Left hindlimb (tissue), 1 donor: Measurements from ENCODE around the gene SYT1.

Experiments used
- DNase-seq: peaks from one replicate; pipeline ENCODE4 v3.0.0-alpha.2; 2018

Gene SYT1

DNA sequence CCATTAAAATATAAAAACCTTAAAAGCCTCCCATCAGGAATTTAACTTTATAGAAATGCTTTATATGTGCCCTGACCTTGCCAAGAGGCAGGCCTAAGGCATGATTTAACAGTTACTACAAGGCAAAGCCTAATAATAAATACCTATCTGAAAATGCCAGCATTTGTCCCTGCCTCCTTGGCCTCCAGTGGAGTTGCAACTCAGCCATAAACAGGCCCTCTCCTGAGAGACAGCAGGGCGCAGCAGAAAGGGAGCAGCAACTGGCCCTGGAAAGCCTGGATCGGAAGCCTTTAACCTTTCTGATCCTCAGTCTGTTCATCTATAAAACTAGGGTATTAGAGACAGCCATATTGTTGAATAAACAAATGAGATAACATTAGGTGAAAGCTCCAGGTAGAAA, 501.8 kb downstream of the SYT1 start:
- DNase-seq: no peak

DNA sequence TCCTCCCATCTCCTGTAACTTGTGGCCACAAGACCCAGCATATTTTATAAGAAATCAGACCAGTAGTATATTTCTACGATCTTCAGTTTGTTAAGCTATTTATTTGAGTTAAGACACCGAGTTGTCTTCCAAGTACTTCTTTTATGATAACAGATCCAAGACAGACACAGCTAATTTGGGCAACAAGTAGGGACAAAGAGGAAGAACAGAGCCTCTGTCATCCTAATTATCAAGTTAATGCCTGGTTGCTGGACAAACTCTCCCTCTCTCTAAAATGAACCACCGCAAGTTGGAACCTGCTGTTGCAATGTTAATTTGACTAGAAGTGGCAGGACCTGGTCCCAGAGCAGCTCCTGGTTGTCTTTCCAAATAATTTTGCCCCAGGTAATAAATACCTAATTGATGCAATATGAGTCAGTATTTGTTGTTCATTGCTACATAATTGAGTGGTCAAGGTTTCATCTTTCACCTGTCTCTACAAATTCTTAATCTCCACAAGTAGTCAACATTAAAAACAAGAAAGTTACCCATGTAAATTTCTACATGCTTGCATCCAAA, 502.5 kb downstream of the SYT1 start:
- DNase-seq: no peak

DNA sequence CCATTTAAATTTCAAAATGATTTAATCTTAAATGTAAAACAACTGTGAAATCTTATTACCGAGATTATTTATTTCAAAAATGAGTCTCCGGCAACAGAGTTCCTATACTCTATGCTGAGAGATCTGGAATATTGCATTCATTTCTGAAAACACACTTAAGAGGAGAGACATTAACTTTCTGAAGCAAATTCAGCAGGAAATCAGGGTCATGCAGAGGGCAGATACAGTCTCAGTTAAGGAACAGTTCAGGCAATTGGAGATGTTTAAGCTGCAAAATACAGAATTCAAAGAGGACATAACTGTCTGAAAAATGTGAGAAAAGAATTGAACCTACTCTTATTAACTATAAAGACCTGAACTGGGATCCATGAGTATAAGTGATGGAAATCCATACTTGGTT, 505.4 kb downstream of the SYT1 start:
- no peak for DNase-seq

DNA sequence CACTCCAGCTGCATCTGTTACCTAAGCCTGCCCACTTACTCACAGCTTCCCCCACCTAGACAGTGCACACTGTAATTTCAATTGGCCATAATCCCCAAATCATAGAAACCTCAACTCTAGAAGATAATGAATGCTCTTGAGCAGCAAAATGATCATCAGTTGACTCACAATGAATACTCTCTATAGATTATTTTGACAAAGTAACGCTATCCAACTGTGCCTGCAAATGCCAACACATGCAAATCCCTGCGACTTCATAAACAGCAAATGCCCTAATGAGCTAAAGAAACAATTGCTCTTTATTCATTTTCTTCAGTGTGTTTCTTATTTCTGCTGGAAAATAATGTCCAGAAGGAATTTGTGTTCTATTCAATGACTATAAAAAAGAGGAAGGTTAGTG, 506.7 kb downstream of the SYT1 start:
- no peak for DNase-seq

DNA sequence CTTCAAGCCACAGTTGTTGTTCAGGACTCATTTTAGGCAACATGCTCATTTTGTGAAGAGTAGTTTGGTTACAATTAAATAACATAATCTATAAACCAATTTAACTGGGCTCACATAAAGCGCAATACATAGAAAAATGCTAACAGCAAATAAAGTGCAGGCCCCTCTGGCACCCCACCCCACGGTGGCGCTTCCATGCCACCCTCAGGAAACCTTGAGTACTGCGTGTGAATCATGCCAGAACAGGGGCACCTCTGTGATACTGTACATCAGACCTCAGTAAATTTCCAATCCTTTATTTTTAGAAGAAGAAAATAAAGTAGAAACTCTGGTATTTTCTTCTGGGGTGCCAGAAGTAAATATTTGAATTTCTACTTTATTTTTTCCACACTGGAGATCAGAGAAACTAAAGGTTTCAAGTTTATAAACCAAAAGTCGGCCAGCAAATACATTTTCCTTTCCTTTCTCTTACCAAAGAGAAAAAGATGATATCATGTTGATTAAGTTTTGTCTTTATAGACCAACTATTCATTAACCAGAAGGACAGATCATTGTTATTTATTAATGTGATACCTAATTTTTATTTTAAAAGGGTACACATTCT, 509.4 kb downstream of the SYT1 start:
- DNase-seq: peak; percentile 34

DNA sequence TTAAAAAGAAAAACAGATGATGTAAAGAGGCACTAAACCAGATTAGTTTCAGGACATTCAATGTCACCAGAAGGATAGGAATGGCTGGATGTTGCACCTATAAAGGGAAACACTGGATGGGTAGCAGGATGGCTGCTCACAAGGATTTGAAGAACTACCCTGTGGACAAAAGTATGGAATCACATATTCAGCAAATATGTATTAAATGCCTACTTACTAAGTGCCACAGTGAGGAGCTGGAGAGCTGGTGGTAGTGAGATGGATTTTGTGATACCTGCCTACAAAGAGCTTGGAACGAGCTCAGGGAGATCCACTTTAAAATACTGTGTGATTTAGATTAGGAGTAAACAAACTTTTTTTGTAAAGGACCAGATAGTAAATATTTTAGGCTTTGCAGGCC, 510.0 kb downstream of the SYT1 start:
- DNase-seq: no peak

DNA sequence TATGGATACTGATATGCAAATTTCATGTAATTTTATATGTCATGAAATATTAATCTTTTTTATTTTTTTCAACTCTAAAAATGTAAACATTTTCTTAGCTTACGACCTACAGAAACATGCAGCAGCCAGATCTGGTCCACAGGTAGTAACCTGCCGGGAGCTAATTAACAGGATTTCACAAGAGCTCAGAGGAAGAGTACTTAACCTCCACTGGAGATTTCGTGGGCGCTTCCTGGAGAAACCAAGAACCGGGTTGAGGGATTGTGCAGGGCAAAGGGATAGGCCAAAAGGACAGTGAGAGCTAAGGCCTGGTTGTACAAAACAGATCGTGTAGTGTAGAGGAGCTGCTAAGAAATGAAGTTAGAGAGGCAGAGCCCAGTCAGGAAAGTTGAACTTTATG, 510.5 kb downstream of the SYT1 start:
- no peak for DNase-seq

DNA sequence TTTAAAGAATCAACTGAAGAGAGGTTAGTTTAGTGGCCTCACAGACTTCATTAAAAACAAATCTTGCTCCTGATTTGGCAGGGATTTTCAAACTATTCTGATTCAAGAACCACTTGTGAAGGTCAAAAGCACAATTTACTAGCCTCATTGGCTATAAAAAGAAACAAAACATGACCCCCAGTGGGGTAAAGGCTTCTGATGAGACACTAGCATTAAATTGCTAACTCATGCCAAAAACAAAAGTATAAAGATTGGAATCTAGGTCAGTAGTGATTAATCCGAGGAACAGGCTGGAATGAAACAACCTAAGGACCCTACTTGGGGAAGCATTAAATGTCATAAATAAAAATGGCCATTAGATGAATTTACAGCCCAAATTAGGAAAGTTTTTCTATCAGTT, 513.9 kb downstream of the SYT1 start:
- no peak for DNase-seq

DNA sequence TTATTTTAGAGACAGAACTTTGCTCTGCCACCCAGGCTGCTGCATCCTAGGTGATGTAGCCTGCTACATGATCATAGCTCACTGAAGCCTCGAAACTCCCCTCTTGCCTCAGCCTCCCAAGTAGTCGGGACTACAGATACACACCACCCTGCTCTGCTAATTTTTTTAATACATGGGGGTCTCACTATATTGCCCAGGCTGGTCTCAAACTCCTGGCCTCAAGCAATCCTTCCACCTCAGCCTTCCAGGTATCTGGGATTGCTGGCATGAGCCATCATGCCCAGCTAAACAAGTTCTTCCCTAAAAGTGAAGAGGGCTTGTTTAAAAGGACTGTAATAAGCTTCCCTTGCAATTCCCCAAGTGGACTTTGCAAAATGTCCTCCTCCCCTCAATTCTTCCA, 515.8 kb downstream of the SYT1 start:
- DNase-seq: no peak

DNA sequence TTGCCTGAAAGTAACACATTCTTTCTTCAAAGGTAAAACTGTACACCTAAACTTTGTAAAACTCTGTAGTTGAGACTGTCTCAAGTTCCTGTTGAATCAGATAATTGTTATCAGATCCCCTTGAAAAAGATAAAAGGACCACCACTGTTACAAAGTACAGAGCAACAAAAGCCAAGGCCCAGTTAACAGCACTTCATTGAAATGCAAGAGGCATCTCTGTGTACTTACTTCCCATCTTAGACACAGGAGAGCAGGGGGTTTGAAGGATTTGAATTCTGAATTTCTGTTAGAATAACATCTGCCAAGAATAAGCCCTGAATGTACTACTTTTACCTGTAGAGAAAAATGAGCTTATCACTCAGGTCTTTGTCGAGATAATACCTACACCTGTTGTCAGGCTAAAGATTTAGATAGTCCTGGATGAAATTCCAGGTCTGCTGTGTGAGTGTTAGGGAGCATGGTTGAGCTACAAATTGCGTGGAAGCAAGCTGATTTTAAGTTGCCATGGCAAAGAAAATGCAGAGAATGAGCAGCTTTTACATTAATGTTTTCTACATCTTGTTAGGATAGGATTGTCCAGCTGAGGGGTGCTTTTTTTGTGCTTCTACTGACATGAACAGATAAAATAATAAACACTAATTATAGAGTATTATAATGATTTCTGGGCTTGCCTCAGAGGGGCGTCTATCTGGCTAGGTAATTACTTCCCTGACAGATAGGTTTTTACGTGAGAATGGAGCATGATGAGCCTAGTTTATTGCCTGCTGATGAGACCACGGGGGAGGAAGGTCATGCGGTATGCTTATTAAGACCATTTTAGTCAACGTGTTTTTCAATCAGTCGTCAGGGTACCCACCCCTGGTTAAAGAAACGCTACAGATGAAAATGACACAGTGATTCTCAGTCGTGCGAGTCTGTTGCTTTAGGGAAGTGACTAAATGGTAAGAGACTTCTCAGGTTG, 517.0 kb downstream of the SYT1 start:
- DNase-seq: no peak

DNA sequence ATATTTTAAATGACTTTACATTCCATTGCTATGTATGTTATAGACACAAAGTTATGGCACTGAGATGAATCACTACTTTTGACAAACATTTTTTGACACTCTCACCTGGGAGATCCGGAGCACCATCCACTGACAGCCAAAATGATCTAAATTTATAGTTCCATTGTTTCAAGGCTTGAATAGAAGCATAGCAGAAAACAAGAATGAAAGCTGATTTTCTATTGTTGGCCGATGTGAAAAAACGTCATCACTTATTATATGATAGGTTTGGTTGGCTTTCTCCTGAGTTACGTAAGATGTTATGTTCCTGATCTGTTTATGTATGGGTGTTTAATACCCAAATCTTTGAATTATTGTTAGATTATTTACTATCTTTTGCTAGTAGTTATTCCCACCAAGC, 520.0 kb downstream of the SYT1 start:
- no peak for DNase-seq

DNA sequence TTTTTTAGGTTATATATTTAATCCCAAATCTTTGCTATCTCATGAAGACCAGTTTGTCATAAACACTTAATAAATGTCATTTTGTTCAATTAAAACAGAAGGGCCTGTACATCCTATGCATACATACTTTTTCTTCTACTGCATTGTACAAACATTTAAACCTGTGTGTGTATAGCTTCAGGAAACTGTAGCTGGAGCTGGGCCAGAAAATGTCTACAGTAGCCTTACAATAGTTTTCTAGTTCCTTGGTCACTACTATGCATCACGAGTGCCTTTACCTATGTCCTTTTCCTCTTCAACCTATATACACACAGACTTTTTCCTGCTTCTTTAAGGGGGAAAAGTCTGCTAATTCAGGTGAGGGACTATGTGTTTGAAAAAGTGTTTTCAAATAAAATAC, 523.4 kb downstream of the SYT1 start:
- no peak for DNase-seq

DNA sequence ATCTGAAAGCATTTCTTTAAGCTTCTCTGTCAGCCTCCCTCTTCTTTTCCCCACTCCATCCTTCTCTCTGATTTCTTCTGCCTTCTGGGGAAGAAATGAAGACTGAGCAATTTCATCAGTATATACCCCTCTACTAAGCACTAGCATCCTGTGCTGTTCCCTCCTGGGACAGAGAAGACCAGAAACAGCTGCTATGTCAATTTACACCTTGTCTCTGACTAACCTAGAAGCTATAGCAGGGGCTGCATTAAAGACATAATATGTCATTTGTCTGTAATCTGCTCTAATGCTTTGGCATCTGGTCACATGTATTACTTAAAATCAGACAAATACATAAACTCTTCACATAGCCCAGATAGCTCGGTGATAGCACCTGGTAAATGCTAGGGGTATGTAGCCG, 529.3 kb downstream of the SYT1 start:
- DNase-seq: no peak

DNA sequence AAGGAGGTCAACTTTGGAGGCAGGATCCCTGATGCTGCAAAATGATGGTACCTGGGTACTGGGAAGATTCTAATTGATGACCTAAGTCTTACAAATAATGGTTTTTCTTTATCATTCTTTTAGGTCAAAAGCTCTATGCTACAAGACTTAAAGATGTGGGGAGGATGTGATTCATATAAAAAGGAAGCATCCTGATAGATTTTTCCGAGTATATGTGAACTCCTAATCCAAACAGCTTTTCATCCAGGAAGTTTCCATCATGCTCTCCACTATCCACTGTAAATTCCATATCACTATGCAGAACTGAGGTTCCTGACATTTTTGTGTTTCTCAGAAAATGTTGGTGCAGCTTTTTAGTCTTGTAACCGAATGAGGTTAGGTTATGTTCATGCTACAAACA, 533.0 kb downstream of the SYT1 start:
- DNase-seq: no peak

DNA sequence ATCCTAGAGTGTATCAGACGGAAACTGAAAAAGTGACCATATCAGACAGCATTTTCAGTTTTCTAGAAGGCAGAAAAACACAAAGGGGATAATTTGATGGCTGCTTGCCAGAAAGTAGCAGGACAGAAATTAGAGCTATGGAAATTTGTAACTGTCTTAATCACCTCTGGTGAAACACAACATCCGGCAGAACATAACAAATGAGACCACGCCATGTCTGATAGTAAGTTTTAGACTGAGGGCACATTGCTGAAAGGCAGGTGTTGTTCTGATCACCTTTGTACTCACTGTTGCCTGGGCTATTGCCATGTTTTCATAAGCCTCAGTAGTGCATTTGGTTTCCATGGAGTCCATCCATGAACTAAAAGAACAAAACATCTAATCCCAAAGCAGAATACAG, 535.9 kb downstream of the SYT1 start:
- DNase-seq: no peak

DNA sequence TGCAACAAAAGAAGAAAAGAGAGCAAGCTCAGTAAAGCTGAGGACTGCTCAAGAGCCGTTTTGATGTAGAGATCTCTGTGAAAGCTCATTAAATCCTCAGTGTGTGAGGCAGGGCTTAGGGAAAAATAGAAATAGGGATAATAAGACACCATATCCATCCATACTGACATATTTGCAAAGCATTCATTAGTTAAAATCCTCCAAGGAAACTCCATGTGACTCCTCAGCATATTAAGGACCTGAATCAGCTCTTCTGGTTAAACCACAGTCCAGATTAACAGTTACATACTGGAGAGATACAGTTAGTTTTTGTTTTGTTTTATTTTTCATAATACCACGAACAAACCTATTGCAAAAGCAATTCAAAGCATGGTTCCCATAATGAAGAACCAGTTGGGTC, 538.0 kb downstream of the SYT1 start:
- DNase-seq: no peak

DNA sequence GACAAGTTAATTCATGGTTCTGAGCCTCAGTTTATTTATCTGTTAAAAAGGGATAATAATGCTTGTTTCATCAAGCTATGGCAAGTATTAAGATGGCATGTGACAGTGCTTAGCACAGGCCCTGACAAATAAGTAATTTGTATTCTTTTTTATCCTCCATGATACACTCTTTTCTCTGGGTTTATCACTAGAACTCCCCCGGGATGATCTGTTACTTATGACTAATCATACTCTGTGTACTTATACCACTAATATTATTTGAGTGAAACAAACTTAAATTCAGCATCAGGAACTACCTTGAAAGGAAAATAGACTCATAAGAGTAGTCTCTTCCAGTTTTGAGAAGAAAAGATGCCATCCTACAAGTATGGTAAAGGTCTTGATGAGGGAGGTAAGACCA, 542.4 kb downstream of the SYT1 start:
- no peak for DNase-seq

DNA sequence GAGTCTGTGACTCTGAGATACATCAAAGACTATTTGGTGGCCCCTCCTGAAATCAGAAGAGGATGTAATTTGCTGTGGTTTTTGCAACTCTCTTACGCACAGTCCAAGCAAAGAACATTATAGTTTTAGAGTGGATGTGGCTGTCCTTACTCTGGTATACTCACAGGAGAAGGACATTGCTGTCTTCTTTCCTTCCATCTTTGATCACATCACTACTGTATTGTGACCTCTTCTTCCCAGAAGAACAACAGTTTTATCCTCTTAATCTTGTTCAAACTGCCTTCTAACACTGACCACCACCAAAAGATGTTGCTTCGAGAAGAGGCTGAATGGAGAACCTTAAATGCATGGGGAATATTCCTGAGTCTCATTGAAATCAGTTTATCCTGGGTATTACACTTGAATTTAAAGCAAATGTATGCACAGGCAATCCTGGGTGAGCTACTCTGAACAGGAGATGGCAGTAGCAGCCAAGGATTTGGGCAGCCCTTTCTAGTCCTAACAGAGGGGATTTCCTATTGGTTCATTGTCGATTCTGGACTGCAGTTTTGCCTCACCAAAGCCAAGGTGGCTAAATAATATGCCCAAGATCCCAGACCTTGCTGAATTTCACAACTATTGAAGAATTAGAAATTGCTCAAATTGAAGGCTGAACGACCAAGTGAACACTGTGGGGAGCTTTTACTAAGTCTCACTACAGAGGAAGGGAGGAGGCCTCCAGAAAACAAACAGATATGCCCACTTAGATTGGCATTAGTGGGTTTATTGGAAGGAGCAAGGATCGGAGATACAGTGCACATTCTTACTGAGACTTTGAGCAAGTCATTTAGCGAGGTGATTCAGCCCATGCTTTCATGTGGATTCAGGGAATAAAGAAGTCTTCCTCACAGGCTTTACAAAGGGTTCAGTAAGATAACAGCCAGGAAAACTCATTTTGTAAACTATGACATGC, 543.4 kb downstream of the SYT1 start:
- DNase-seq: peak; percentile 72

DNA sequence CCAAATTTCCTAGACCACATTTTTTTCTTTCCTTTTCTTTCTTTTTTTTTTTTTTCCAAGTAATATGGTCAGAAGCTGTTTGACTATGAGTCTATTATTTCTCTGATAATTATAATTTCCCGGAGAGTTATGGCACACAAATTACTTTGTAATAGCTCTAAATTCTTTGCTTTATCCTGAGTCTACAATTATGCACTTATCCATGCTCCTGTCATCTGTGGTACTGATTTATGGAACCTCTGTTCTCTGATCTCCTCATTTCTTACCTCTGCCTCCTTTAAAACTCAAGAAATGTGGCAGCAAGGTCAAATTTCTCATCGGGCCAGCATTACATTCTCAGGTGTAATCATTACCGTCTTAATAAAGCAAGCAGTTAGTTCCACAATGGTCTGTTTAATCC, 544.1 kb downstream of the SYT1 start:
- DNase-seq: no peak

DNA sequence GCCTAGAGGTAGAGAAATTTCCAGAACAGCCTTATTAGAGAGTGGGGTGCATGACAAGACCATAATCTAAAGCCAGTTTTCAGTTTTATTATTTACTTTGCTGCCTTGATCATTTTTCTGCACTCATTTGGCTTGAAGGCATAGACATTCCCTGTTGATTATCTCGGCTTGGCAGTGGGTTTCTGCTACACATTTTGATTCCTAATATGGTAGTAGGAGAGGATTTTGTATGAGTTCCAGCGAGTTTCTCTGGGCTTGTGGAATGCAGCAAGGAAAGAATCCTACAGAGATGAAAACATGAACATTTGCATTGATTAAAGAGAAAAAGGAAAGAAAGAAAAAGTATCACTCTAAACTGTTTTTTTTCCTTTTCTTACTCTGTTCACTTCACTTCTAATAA, 545.0 kb downstream of the SYT1 start:
- no peak for DNase-seq

DNA sequence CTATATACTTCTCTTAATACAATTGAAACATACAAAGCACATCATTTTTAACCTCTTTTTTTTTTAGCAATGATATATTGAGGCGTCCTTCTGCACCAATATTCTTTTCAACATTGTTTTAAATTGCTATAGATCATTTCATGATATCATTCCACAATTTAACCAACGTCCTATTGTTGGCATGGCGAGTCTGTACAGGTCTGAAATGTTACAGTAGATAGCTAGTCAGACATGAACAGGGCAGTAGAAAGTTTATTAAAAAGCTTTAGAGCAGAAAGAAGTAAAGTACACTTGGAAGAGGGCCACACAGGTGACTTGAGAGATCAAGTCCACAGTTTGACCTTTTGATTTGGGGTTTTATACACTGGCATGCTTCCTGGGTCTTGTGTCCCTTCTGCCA, 547.2 kb downstream of the SYT1 start:
- no peak for DNase-seq

DNA sequence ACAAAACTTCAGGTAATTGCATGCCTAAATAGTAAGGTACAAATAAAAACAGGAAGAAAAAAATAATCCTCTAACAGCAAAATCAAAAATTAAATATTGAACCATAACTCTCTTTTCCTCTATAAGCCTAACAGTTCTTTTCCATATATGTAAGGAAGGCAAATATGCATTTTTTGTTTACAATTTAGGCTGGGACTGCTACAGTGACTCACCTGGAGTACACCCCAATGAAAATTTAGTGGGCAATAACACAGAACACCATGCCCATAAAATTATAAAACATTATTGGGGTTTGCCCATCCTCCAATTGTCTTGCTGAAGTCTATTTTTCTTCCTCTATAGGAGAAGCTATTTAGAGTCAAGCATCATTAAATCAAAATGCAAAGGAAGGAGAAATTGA, 549.2 kb downstream of the SYT1 start:
- no peak for DNase-seq

DNA sequence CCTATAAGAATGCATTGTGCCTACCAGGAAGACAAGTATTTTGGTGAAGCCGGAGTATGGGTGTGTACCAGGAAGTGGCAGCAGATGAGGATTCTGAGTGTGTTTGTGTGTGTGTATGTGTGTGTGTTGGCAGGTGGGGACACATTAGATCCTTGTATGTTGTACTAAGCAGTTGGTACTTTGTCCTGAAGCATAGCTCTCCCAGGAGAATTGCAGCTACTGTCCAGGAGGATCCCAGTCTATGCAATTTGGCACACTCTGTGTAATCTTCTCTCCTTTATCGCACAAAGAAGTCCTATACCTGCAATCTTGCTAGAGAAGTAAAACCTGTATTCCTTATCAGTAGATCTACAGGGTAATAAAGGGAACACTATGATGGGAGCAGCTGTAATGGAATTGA, 549.7 kb downstream of the SYT1 start:
- DNase-seq: no peak
